GM10266 (cell line): ENCODE measurements around the gene NOTCH1.

Source experiments
- DNase-seq: peaks from one replicate; pipeline ENCODE4 v3.0.0; 2012; ENCODE audit errors: extremely low spot score
- CTCF ChIP-seq: IDR thresholded peaks from 2 replicates; pipeline ENCODE4 v1.5.1; 2012; ENCODE audit warnings: mild to moderate bottlenecking, low read depth; ENCODE audit not compliant: control insufficient read depth, insufficient read depth; ENCODE audit errors: missing control alignments

Gene NOTCH1

GRCh38 chr9:136588663-136589464, 43.0 kb upstream of the NOTCH1 start:
- DNase-seq = no peak
- TF ChIP-seq CTCF = no peak

GRCh38 chr9:136587944-136588662, 42.3 kb upstream of the NOTCH1 start:
- no peak for DNase-seq
- TF ChIP-seq CTCF = no peak

GRCh38 chr9:136587145-136587943, 41.5 kb upstream of the NOTCH1 start:
- DNase-seq = no peak
- no peak for TF ChIP-seq CTCF

DNA sequence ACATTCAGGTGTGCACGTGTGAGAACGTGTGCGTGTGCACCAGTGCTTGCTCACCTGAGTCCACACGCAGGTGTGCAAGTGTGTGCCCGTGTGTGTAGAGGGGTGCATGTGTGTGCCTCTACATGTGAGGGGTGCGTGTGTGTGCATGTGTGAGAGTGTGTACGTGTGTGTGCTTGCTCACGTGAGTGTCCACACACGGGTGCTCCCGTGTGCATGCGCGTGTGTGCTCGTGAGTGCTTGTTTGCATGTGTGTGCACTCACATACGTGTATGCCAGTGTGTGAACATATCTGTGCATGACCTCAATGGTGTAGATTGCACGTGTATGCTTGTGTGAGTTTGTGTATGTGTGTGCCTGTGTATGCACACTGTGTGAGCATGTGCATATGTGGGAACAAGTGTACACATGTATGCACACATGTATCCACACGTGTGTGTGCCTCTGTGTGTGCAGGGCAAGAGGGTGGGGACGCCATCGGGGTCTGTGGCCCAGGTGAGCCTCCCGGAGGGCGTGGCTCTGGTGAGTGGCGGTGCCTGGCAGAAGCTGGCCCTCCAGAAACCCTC, 40.6 kb upstream of the NOTCH1 start:
- TF ChIP-seq CTCF = no peak
- DNase-seq = no peak

- no peak for DNase-seq
- TF ChIP-seq CTCF = no peak
These were observed 39.8 kb upstream of the NOTCH1 start for GRCh38 chr9:136585531-136586120.

GRCh38 chr9:136584934-136585333, 39.1 kb upstream of the NOTCH1 start:
- TF ChIP-seq CTCF = no peak
- no peak for DNase-seq
